ENCODE results near the gene TLN1. TPM values are rescaled to one million over a fixed set of nuclear protein-coding genes. Genes with fewer than 3 reads are reported as not detected.

The TLN1 gene
- total and polyA plus RNA-seq, 2 of the 4 experiments (the other 2 are of a cell fraction): 228 to 346 TPM

GRCh38 chr9:35649431-35650340 is 82.3 kb downstream of the TLN1 start (continued):
- no peak for TF ChIP-seq RFX5 (IDR thresholded peaks at IDR 0.05; ENCODE audit: low read depth, low read length)
- TF ChIP-seq USF2 (IDR thresholded peaks at IDR 0.05; ENCODE audit: low read depth, low read length): no peak
- TF ChIP-seq MXI1 (IDR thresholded peaks at IDR 0.05; ENCODE audit: borderline replicate concordance, low read depth, low read length): no peak
- no peak for TF ChIP-seq MAFK (IDR thresholded peaks at IDR 0.05; ENCODE audit: low read depth, low read length)
- no peak for TF ChIP-seq SMC3 (IDR thresholded peaks at IDR 0.05; ENCODE audit: low read depth, low read length)

Small RNA genes within 50 kb of the gene (microRNA-seq; reads per million reads assigned to microRNA genes)
- 1.5 reads per million for gene MIR6852 (ENCODE audit: unreplicated experiment)
- gene MIR6853 (ENCODE audit: insufficient read depth in 1 of 2, insufficient read length in 1 of 2, unreplicated experiment in 1 of 2): 0.73 to 4.1 reads per million in 2 experiments
- gene RMRP (ENCODE audit: insufficient read depth, insufficient read length): not detected
- gene RN7SL22P (ENCODE audit: insufficient read depth, insufficient read length): not detected

Small RNA genes within 50 kb of the gene (small RNA-seq; reads per million reads assigned to genes)
- gene MIR6853 (0 to 2.0 (median 0) reads per million in 5 experiments), gene RMRP (0 reads per million in 5 experiments), gene RN7SL22P (0 reads per million in 5 experiments)

Other genes with a start within 250 kb of the TLN1 start
- 17.4 and 18.3 TPM in 2 replicates for gene RUSC2, start 242.1 kb downstream of the TLN1 start, total RNA-seq (2012; rRNA removed)
- 35.4 and 42.8 TPM in 2 replicates for gene RUSC2, start 242.1 kb downstream of the TLN1 start, polyA plus RNA-seq (2012; rRNA removed)
- gene TESK1, start 126.9 kb downstream of the TLN1 start, total RNA-seq (2012; rRNA removed): 3.1 and 3.4 TPM in 2 replicates
- gene TESK1, start 126.9 kb downstream of the TLN1 start, polyA plus RNA-seq (2012; rRNA removed): 21.0 and 22.9 TPM in 2 replicates
- 0.36 TPM in 1 of 2 replicates, not detected in the other for gene CD72, start 113.8 kb downstream of the TLN1 start, total RNA-seq (2012; rRNA removed)
- 0.09 and 0.58 TPM in 2 replicates for gene CD72, start 113.8 kb downstream of the TLN1 start, polyA plus RNA-seq (2012; rRNA removed)
- not detected in 2 replicates for gene SIT1, start 81.3 kb downstream of the TLN1 start, total RNA-seq (2012; rRNA removed)
- gene SIT1, start 81.3 kb downstream of the TLN1 start, polyA plus RNA-seq (2012; rRNA removed): not detected in 2 replicates
- gene RMRP, start 74.2 kb downstream of the TLN1 start, total RNA-seq (2012; rRNA removed): 13,690 and 21,707 TPM in 2 replicates
- gene RMRP, start 74.2 kb downstream of the TLN1 start, polyA plus RNA-seq (2012; rRNA removed): 39.7 and 88.0 TPM in 2 replicates
- 6.8 and 10.0 TPM in 2 replicates for gene CCDC107, start 73.9 kb downstream of the TLN1 start, total RNA-seq (2012; rRNA removed)
- gene CCDC107, start 73.9 kb downstream of the TLN1 start, polyA plus RNA-seq (2012; rRNA removed): 21.1 and 24.4 TPM in 2 replicates
- gene ARHGEF39, start 67.0 kb downstream of the TLN1 start, total RNA-seq (2012; rRNA removed): 0.56 and 2.5 TPM in 2 replicates
- gene ARHGEF39, start 67.0 kb downstream of the TLN1 start, polyA plus RNA-seq (2012; rRNA removed): 2.1 and 2.8 TPM in 2 replicates
- 0.54 and 0.56 TPM in 2 replicates for gene CA9, start 58.3 kb downstream of the TLN1 start, total RNA-seq (2012; rRNA removed)
- 3.7 and 3.9 TPM in 2 replicates for gene CA9, start 58.3 kb downstream of the TLN1 start, polyA plus RNA-seq (2012; rRNA removed)
- 960 and 1,994 TPM in 2 replicates for gene TPM2, start 42.3 kb downstream of the TLN1 start, total RNA-seq (2012; rRNA removed)
- 2,500 and 2,548 TPM in 2 replicates for gene TPM2, start 42.3 kb downstream of the TLN1 start, polyA plus RNA-seq (2012; rRNA removed)
- 105 and 106 TPM in 2 replicates for gene CREB3, start 471 bp upstream of the TLN1 start, total RNA-seq (2012; rRNA removed)
- gene CREB3, start 471 bp upstream of the TLN1 start, polyA plus RNA-seq (2012; rRNA removed): 54.9 and 60.7 TPM in 2 replicates
- 14.2 and 18.1 TPM in 2 replicates for gene GBA2, start 17.0 kb upstream of the TLN1 start, total RNA-seq (2012; rRNA removed)
- 37.0 and 38.2 TPM in 2 replicates for gene GBA2, start 17.0 kb upstream of the TLN1 start, polyA plus RNA-seq (2012; rRNA removed)
- gene RGP1, start 17.1 kb upstream of the TLN1 start, total RNA-seq (2012; rRNA removed): 10.2 and 10.8 TPM in 2 replicates
- 13.5 and 14.3 TPM in 2 replicates for gene RGP1, start 17.1 kb upstream of the TLN1 start, polyA plus RNA-seq (2012; rRNA removed)
- gene MSMP, start 22.1 kb upstream of the TLN1 start, total RNA-seq (2012; rRNA removed): not detected in 2 replicates
- not detected in 2 replicates for gene MSMP, start 22.1 kb upstream of the TLN1 start, polyA plus RNA-seq (2012; rRNA removed)
- gene NPR2, start 59.4 kb upstream of the TLN1 start, total RNA-seq (2012; rRNA removed): 5.2 and 6.4 TPM in 2 replicates
- gene NPR2, start 59.4 kb upstream of the TLN1 start, polyA plus RNA-seq (2012; rRNA removed): 29.9 and 35.7 TPM in 2 replicates
- 0.28 and 0.72 TPM in 2 replicates for gene SPAG8, start 80.1 kb upstream of the TLN1 start, total RNA-seq (2012; rRNA removed)
- 0.62 and 0.84 TPM in 2 replicates for gene SPAG8, start 80.1 kb upstream of the TLN1 start, polyA plus RNA-seq (2012; rRNA removed)
- gene HINT2, start 82.8 kb upstream of the TLN1 start, total RNA-seq (2012; rRNA removed): 6.7 and 7.5 TPM in 2 replicates
- gene HINT2, start 82.8 kb upstream of the TLN1 start, polyA plus RNA-seq (2012; rRNA removed): 17.4 and 20.6 TPM in 2 replicates
- not detected in 2 replicates for gene FAM221B, start 96.5 kb upstream of the TLN1 start, total RNA-seq (2012; rRNA removed)
- gene FAM221B, start 96.5 kb upstream of the TLN1 start, polyA plus RNA-seq (2012; rRNA removed): not detected in 2 replicates
- gene TMEM8B, start 97.0 kb upstream of the TLN1 start, total RNA-seq (2012; rRNA removed): 0.56 and 0.72 TPM in 2 replicates
- gene TMEM8B, start 97.0 kb upstream of the TLN1 start, polyA plus RNA-seq (2012; rRNA removed): 8.2 and 8.3 TPM in 2 replicates
- not detected in 2 replicates for gene OR13J1, start 138.2 kb upstream of the TLN1 start, total RNA-seq (2012; rRNA removed)
- not detected in 2 replicates for gene OR13J1, start 138.2 kb upstream of the TLN1 start, polyA plus RNA-seq (2012; rRNA removed)
- 1.1 and 1.7 TPM in 2 replicates for gene HRCT1, start 174.0 kb upstream of the TLN1 start, total RNA-seq (2012; rRNA removed)
- 3.9 and 4.4 TPM in 2 replicates for gene HRCT1, start 174.0 kb upstream of the TLN1 start, polyA plus RNA-seq (2012; rRNA removed)
- gene SPAAR, start 177.3 kb upstream of the TLN1 start, total RNA-seq (2012; rRNA removed): 0.18 and 0.28 TPM in 2 replicates
- gene SPAAR, start 177.3 kb upstream of the TLN1 start, polyA plus RNA-seq (2012; rRNA removed): 0.24 and 0.32 TPM in 2 replicates
- 0.56 and 0.90 TPM in 2 replicates for gene OR2S2, start 226.0 kb upstream of the TLN1 start, total RNA-seq (2012; rRNA removed)
- 0.20 and 0.46 TPM in 2 replicates for gene OR2S2, start 226.0 kb upstream of the TLN1 start, polyA plus RNA-seq (2012; rRNA removed)